Smooth muscle cell (in vitro differentiated cells): ENCODE results near the gene RIN1. TPM values are rescaled to one million over a fixed set of nuclear protein-coding genes. Genes with fewer than 3 reads are reported as not detected.

Experiments
- DNase-seq: peaks from one replicate; lab custom pipeline; 2025; ENCODE audit not compliant: unreplicated experiment; lab: John Stamatoyannopoulos, UW
- H2AFZ ChIP-seq: fragments of 200-600 bp; sonication (generic); 2 replicates; pipeline ENCODE4 v1.6.0; 2016; ENCODE audit warnings: antibody characterized with exemption, low read depth, mild to moderate bottlenecking
- H3F3A ChIP-seq: fragments of 200-600 bp; sonication (generic); 2 replicates; pipeline ENCODE4 v1.6.0; 2017; ENCODE audit warnings: antibody characterized with exemption, low read depth
- H3K27ac ChIP-seq: fragments of 200-600 bp; sonication (generic); 2 replicates; pipeline ENCODE4 v1.5.1; 2016; ENCODE audit warnings: low read depth, mild to moderate bottlenecking
- H3K27me3 ChIP-seq: fragments of 200-600 bp; sonication (generic); 2 replicates; pipeline ENCODE4 v1.6.1; 2016; ENCODE audit warnings: low read depth, mild to moderate bottlenecking
- H3K36me3 ChIP-seq: fragments of 200-600 bp; sonication (generic); 2 replicates; pipeline ENCODE4 v1.5.1; 2016; ENCODE audit warnings: low read depth
- H3K4me1 ChIP-seq: fragments of 200-600 bp; sonication (generic); 2 replicates; pipeline ENCODE4 v1.5.1; 2016; ENCODE audit warnings: low read depth
- H3K4me2 ChIP-seq: fragments of 200-600 bp; sonication (generic); 2 replicates; pipeline ENCODE4 v1.6.0; 2016; ENCODE audit warnings: mild to moderate bottlenecking
- H3K4me3 ChIP-seq: fragments of 200-600 bp; sonication (generic); 2 replicates; pipeline ENCODE4 v1.5.1; 2016; ENCODE audit warnings: mild to moderate bottlenecking
- H3K79me2 ChIP-seq: fragments of 200-600 bp; sonication (generic); 2 replicates; pipeline ENCODE4 v1.6.0; 2016; ENCODE audit warnings: low read depth, mild to moderate bottlenecking
- H3K9ac ChIP-seq: fragments of 200-600 bp; sonication (generic); 2 replicates; pipeline ENCODE4 v1.6.0; 2016; ENCODE audit warnings: low read depth
- H3K9me3 ChIP-seq: fragments of 200-600 bp; sonication (generic); replicated peaks from 2 replicates; pipeline ENCODE4 v1.5.1; 2016; ENCODE audit warnings: low read depth
- H4K20me1 ChIP-seq: fragments of 200-600 bp; sonication (generic); 2 replicates; pipeline ENCODE4 v1.6.0; 2016; ENCODE audit warnings: low read depth
- CTCF ChIP-seq: fragments of 200-600 bp; sonication (generic); IDR thresholded peaks from 2 replicates; pipeline ENCODE4 v1.5.1; 2017; ENCODE audit warnings: borderline replicate concordance, mild to moderate bottlenecking, antibody characterized with exemption; ENCODE audit not compliant: insufficient read depth, poor library complexity, severe bottlenecking
- WGBS: methylation state at CpG from one replicate; pipeline ENCODE4 v1.1.7; 2016; ENCODE audit warnings: low lambda C conversion rate; 5-methylcytosine and 5-hydroxymethylcytosine counted together
- polyA plus RNA-seq: library from polyadenylated mRNA; unstranded; fragments of >200 nt; fragmentation: Nextera tagmentation; extraction: Ambion mirVana; gene quantifications from 2 replicates; pipeline ENCODE4 v1.2.1, GENCODE V29; 2016
- total RNA-seq: library from RNA; depleted of rRNA; stranded (reverse); fragments of >200 nt; gene quantifications from 2 replicates; pipeline ENCODE4 v1.2.3, GENCODE V29; 2014

The RIN1 gene
- total and polyA plus RNA-seq, 2 experiments from 2014 or later: 15.3 to 18.0 TPM

- peak; percentile 72 for DNase-seq
- Histone ChIP-seq H3K36me3 (no peaks in the 10 kb centered on the region), H3K9ac (peak within 1 kb of the TSS; percentile 51), H3K4me2 (peak within 1 kb of the TSS; percentile 88), H3K4me3 (peak within 1 kb of the TSS; percentile 47), H3K79me2 (peaks cover 28% of the 10 kb centered on the region), H3F3A (peaks cover 32% of the 10 kb centered on the region), H3K9me3 (no peaks in the 10 kb centered on the region), H4K20me1 (peaks cover 4% of the 10 kb centered on the region), H3K27me3 (no peaks in the 10 kb centered on the region), H3K27ac (peak within 1 kb of the TSS; percentile 97), H2AFZ (no peak within 1 kb of the TSS), H3K4me1 (peaks cover 43% of the 10 kb centered on the region)
- TF ChIP-seq CTCF: no peak
- 20% methylated on average over 25 of the region's 29 CpGs for WGBS
Observed at GRCh38 chr11:66316849-66317251, 19.4 kb downstream of the RIN1 start, which contains the start of gene CD248. TSS of gene CD248 (minus strand) at chr11:66317044. CDS start at chr11:66317027, 17 bp downstream.

GRCh38 chr11:66315921-66316811, 20.1 kb downstream of the RIN1 start:
- peaks cover 43% of the 10 kb centered on the region for H3K4me1 ChIP-seq
- no peaks in the 10 kb centered on the region for H3K27me3 ChIP-seq
- no peaks in the 10 kb centered on the region for H3K36me3 ChIP-seq
- H3K9me3 ChIP-seq: no peaks in the 10 kb centered on the region
- peak overlapping the region; percentile 47 for H3K4me3 ChIP-seq
- peaks cover 4% of the 10 kb centered on the region for H4K20me1 ChIP-seq
- DNase-seq: no peak
- H3K27ac ChIP-seq: peak overlapping the region; percentile 97
- H3F3A ChIP-seq: peaks cover 36% of the 10 kb centered on the region
- 80% methylated on average over 52 of the region's 52 CpGs for WGBS
- H3K4me2 ChIP-seq: peak overlapping the region; percentile 88
- peaks cover 28% of the 10 kb centered on the region for H3K79me2 ChIP-seq
- H2AFZ ChIP-seq: no peak overlapping the region
- TF ChIP-seq CTCF: no peak
- peak overlapping the region; percentile 51 for H3K9ac ChIP-seq

GRCh38 chr11:66315498-66315885, 20.7 kb downstream of the RIN1 start:
- peak overlapping the region; percentile 47 for H3K4me3 ChIP-seq
- H3K9me3 ChIP-seq: no peaks in the 10 kb centered on the region
- H3K4me1 ChIP-seq: peaks cover 43% of the 10 kb centered on the region
- peaks cover 28% of the 10 kb centered on the region for H3K79me2 ChIP-seq
- H3K36me3 ChIP-seq: no peaks in the 10 kb centered on the region
- DNase-seq: no peak
- no peak for TF ChIP-seq CTCF
- H3K27ac ChIP-seq: peak overlapping the region; percentile 97
- no peak overlapping the region for H2AFZ ChIP-seq
- 92% methylated on average over 10 of the region's 14 CpGs for WGBS
- peak overlapping the region; percentile 88 for H3K4me2 ChIP-seq
- peaks cover 4% of the 10 kb centered on the region for H4K20me1 ChIP-seq
- no peaks in the 10 kb centered on the region for H3K27me3 ChIP-seq
- no peak overlapping the region for H3K9ac ChIP-seq
- peaks cover 40% of the 10 kb centered on the region for H3F3A ChIP-seq
